ENCODE data around the gene EYS.
"Not testable (repeated sequence)": the region's sequence is repeated elsewhere in the genome, so short reads cannot be mapped to it uniquely, and the experiment has no call there.

Gene EYS

GRCh38 chr6:63788569-63788968 is 1918.5 kb downstream of the EYS start:
- DNase-seq (ENCODE audit: low spot score) = no peak

- no peak for DNase-seq (ENCODE audit: low spot score)
These were observed 1920.0 kb downstream of the EYS start for GRCh38 chr6:63787021-63787420.

GRCh38 chr6:63785006-63785405 is 1922.0 kb downstream of the EYS start:
- no peak for DNase-seq (ENCODE audit: low spot score)

- DNase-seq (ENCODE audit: low spot score) = no peak
These were observed 1923.9 kb downstream of the EYS start for GRCh38 chr6:63783096-63783495.

GRCh38 chr6:63774961-63775360 is 1932.1 kb downstream of the EYS start:
- no peak for DNase-seq (ENCODE audit: low spot score)

- no peak for DNase-seq (ENCODE audit: low spot score)
These were observed 1933.8 kb downstream of the EYS start for GRCh38 chr6:63773200-63773599.

- DNase-seq (ENCODE audit: low spot score) = no peak
These were observed 1941.2 kb downstream of the EYS start for GRCh38 chr6:63765828-63766227.

GRCh38 chr6:63764318-63764916 is 1942.6 kb downstream of the EYS start:
- no peak for DNase-seq (ENCODE audit: low spot score)

- no peak for DNase-seq (ENCODE audit: low spot score)
These were observed 1946.8 kb downstream of the EYS start for GRCh38 chr6:63760199-63760598.

GRCh38 chr6:63759605-63760105 is 1947.4 kb downstream of the EYS start:
- DNase-seq (ENCODE audit: low spot score) = no peak

- no peak for DNase-seq (ENCODE audit: low spot score)
These were observed 1949.2 kb downstream of the EYS start for GRCh38 chr6:63757826-63758225.

- not testable (repeated sequence) for DNase-seq (ENCODE audit: low spot score)
These were observed 1949.8 kb downstream of the EYS start for GRCh38 chr6:63757275-63757674.

GRCh38 chr6:63750400-63750799 is 1956.6 kb downstream of the EYS start:
- no peak for DNase-seq (ENCODE audit: low spot score)

GRCh38 chr6:63745784-63746183 is 1961.2 kb downstream of the EYS start:
- DNase-seq (ENCODE audit: low spot score) = no peak

GRCh38 chr6:63744810-63745209 is 1962.2 kb downstream of the EYS start:
- no peak for DNase-seq (ENCODE audit: low spot score)

GRCh38 chr6:63743691-63744090 is 1963.3 kb downstream of the EYS start:
- no peak for DNase-seq (ENCODE audit: low spot score)

GRCh38 chr6:63742060-63742459 is 1965.0 kb downstream of the EYS start:
- DNase-seq (ENCODE audit: low spot score) = no peak

GRCh38 chr6:63740709-63741108 is 1966.3 kb downstream of the EYS start:
- DNase-seq (ENCODE audit: low spot score) = no peak

GRCh38 chr6:63739094-63739687 is 1967.8 kb downstream of the EYS start:
- DNase-seq (ENCODE audit: low spot score) = no peak

- DNase-seq (ENCODE audit: low spot score) = not testable (repeated sequence)
These were observed 1968.8 kb downstream of the EYS start for GRCh38 chr6:63738190-63738589.

GRCh38 chr6:63734923-63735322 is 1972.1 kb downstream of the EYS start:
- DNase-seq (ENCODE audit: low spot score) = no peak

GRCh38 chr6:63732336-63732735 is 1974.7 kb downstream of the EYS start:
- no peak for DNase-seq (ENCODE audit: low spot score)

GRCh38 chr6:63731930-63732329 is 1975.1 kb downstream of the EYS start:
- DNase-seq (ENCODE audit: low spot score) = no peak

GRCh38 chr6:63730311-63730710 is 1976.7 kb downstream of the EYS start:
- no peak for DNase-seq (ENCODE audit: low spot score)

Measured in ecto neural progenitor cell (in vitro differentiated cells).